Esophagus squamous epithelium (tissue), 4 donors: ENCODE measurements around the gene PIGX.
"Not testable (repeated sequence)": the region's sequence is repeated elsewhere in the genome, so short reads cannot be mapped to it uniquely, and the experiment has no call there.

Experiments used
- CTCF ChIP-seq, 6 experiments: fragments of 450-650 bp in 4 of 6; fragments of 200-600 bp in 2 of 6; sonication (generic) in 2 of 6; IDR thresholded peaks; one replicate each; pipeline ENCODE4 v1.5.1; 2016 to 2019; ENCODE audit warnings: antibody characterized with exemption in 6 of 6, mild to moderate bottlenecking in 4 of 6, moderate library complexity in 4 of 6
- POLR2A ChIP-seq, 4 donors: fragments of 450-650 bp; IDR thresholded peaks; one replicate each; pipeline ENCODE4 v1.6.1; 2017; ENCODE audit warnings: antibody characterized with exemption in 4 of 4, mild to moderate bottlenecking in 4 of 4, moderate library complexity in 3 of 4

DNA sequence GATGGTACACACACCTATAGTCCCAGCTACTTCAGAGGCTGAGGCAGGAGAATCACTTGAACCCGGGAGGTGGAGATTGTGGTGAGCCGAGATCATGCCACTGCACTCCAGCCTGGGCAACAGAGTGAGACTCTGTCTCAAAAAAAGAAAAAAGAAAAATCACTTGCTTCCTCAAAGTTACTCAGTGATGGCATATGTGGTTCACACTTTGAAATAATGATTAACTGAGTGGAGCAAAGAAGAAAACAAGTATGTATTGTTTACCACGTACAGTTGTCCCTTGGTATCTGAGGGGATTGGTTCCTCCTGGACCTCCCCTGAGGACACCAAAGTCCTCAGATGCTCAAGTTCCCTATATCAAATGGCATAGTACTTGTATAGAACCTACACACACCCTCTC lies 5.0 kb downstream of the PIGX start:
- TF ChIP-seq CTCF, POLR2A (IDR thresholded peaks at IDR 0.05): not testable (repeated sequence)
